Neuronal stem cell (in vitro differentiated cells): ENCODE measurements around the gene MEGF9.

ENCODE experiments used
- DNase-seq: peaks from one replicate; pipeline ENCODE4 v3.0.0-alpha.2; 2013; ENCODE audit warnings: low spot score
- H2AFZ ChIP-seq: one replicate; pipeline ENCODE4 v1.6.1; 2013; ENCODE audit warnings: mild to moderate bottlenecking, low read length, inconsistent platforms
- H2AK5ac ChIP-seq: 2 replicates; pipeline ENCODE4 v1.6.1; 2013; ENCODE audit warnings: low read depth, mild to moderate bottlenecking, inconsistent platforms, low read length, moderate library complexity, mixed read lengths
- H2BK120ac ChIP-seq: 2 replicates; pipeline ENCODE4 v1.6.1; 2013; ENCODE audit warnings: low read depth, mild to moderate bottlenecking, inconsistent platforms, low read length, moderate library complexity, mixed read lengths
- H2BK12ac ChIP-seq: one replicate; pipeline ENCODE4 v1.6.1; 2013; ENCODE audit warnings: low read length, inconsistent platforms
- H2BK15ac ChIP-seq: 2 replicates; pipeline ENCODE4 v1.6.1; 2013; ENCODE audit warnings: mild to moderate bottlenecking, low read length, inconsistent platforms, mixed read lengths
- H2BK5ac ChIP-seq: one replicate; pipeline ENCODE4 v1.6.1; 2013; ENCODE audit warnings: inconsistent platforms, mild to moderate bottlenecking, low read length, moderate library complexity
- H3K14ac ChIP-seq: one replicate; pipeline ENCODE4 v1.6.1; 2013; ENCODE audit warnings: low read length, inconsistent platforms
- H3K18ac ChIP-seq: 2 replicates; pipeline ENCODE4 v1.6.1; 2013; ENCODE audit warnings: low read length, inconsistent platforms
- H3K23ac ChIP-seq: 2 replicates; pipeline ENCODE4 v1.6.1; 2013; ENCODE audit warnings: low read depth, mild to moderate bottlenecking, mixed read lengths, low read length, inconsistent platforms; ENCODE audit not compliant: poor library complexity
- H3K27ac ChIP-seq: replicated peaks from 3 replicates; pipeline ENCODE4 v1.5.1; 2013; ENCODE audit warnings: low read length, inconsistent platforms
- H3K27me3 ChIP-seq, 3 experiments: 2 replicates each; pipeline ENCODE4 v1.6.1; 2013; ENCODE audit warnings: low read length in 3 of 3, mild to moderate bottlenecking in 2 of 3, inconsistent platforms in 1 of 3, low read depth in 1 of 3, mixed read lengths in 1 of 3, moderate library complexity in 1 of 3; ENCODE audit not compliant: control insufficient read depth in 3 of 3, insufficient read depth in 3 of 3
- H3K36me3 ChIP-seq, 2 donors: replicated peaks in 1 of 2; 2 replicates each; pipeline ENCODE4 v1.6.1; 2013; ENCODE audit warnings: low read length in 2 of 2; ENCODE audit not compliant: control insufficient read depth in 2 of 2, insufficient read depth in 2 of 2
- H3K4ac ChIP-seq: 2 replicates; pipeline ENCODE4 v1.6.1; 2013; ENCODE audit warnings: inconsistent platforms, mild to moderate bottlenecking, low read length, moderate library complexity
- H3K4me1 ChIP-seq, 2 donors: 1 replicate in 1 of 2; 2 replicates in 1 of 2; pipeline ENCODE4 v1.6.1; 2013; ENCODE audit warnings: low read length in 2 of 2, low read depth in 1 of 2; ENCODE audit not compliant: control insufficient read depth in 2 of 2, insufficient read depth in 1 of 2
- H3K4me2 ChIP-seq: one replicate; pipeline ENCODE4 v1.6.1; 2013; ENCODE audit warnings: mild to moderate bottlenecking, low read length, inconsistent platforms; ENCODE audit not compliant: insufficient read depth, poor library complexity, severe bottlenecking
- H3K4me3 ChIP-seq, 2 donors: 2 replicates each; pipeline ENCODE4 v1.5.1; 2013; ENCODE audit warnings: low read length in 2 of 2, mild to moderate bottlenecking in 2 of 2, inconsistent platforms in 1 of 2, moderate library complexity in 1 of 2
- H3K79me1 ChIP-seq: one replicate; pipeline ENCODE4 v1.6.1; 2013; ENCODE audit warnings: low read depth, mild to moderate bottlenecking, inconsistent platforms, low read length, moderate library complexity
- H3K9ac ChIP-seq: one replicate; pipeline ENCODE4 v1.6.1; 2013; ENCODE audit warnings: mild to moderate bottlenecking, low read depth, low read length, inconsistent platforms; ENCODE audit not compliant: poor library complexity
- H3K9me3 ChIP-seq, 2 donors: replicated peaks in 1 of 2; 2 replicates each; pipeline versions ENCODE3 to v1.6.1; 2013; ENCODE audit warnings: low read length in 2 of 2, mild to moderate bottlenecking in 2 of 2, inconsistent platforms in 1 of 2, low read depth in 1 of 2, mixed read lengths in 1 of 2, moderate library complexity in 1 of 2; ENCODE audit not compliant: control insufficient read depth in 2 of 2, insufficient read depth in 1 of 2
- H4K8ac ChIP-seq: one replicate; pipeline ENCODE4 v1.6.1; 2013; ENCODE audit warnings: low read depth, mild to moderate bottlenecking, inconsistent platforms, low read length, moderate library complexity
- H4K91ac ChIP-seq: one replicate; pipeline ENCODE4 v1.6.1; 2013; ENCODE audit warnings: low read length, low read depth, mild to moderate bottlenecking, inconsistent platforms; ENCODE audit not compliant: poor library complexity
- WGBS, 2 donors: extraction: QIAGEN DNeasy Blood & Tissue Kit; methylation state at CpG; one replicate each; pipeline ENCODE4 v1.1.7; 2013; ENCODE audit warnings: missing lambda C conversion rate in 2 of 2, mixed read lengths in 1 of 2; ENCODE audit not compliant: insufficient read length in 2 of 2, insufficient replicate concordance in 1 of 2; ENCODE audit errors: extremely low coverage in 2 of 2; 5-methylcytosine and 5-hydroxymethylcytosine counted together

MEGF9 gene

GRCh38 chr9:120608421-120608820, 105.8 kb downstream of the MEGF9 start:
- DNase-seq: no peak
- H3K4me1 ChIP-seq: peaks cover 0 to 2% of the 10 kb centered on the region in 2 donors
- no peak overlapping the region for H2AK5ac ChIP-seq
- no peak overlapping the region for H3K14ac ChIP-seq
- H3K18ac ChIP-seq: no peak overlapping the region
- H3K9ac ChIP-seq: no peak overlapping the region
- no peak overlapping the region for H2AFZ ChIP-seq
- H3K4ac ChIP-seq: no peak overlapping the region
- H2BK5ac ChIP-seq: no peak overlapping the region
- H3K4me2 ChIP-seq: no peak overlapping the region
- H3K4me3 ChIP-seq: no peak overlapping the region
- H3K9me3 ChIP-seq: no peaks in the 10 kb centered on the region
- H3K23ac ChIP-seq: no peak overlapping the region
- no peak overlapping the region for H3K27ac ChIP-seq
- no peak overlapping the region for H4K8ac ChIP-seq
- no peak overlapping the region for H4K91ac ChIP-seq
- no peaks in the 10 kb centered on the region for H3K79me1 ChIP-seq
- H2BK15ac ChIP-seq: no peak overlapping the region
- peaks cover 5 to 64% of the 10 kb centered on the region in 2 donors for H3K36me3 ChIP-seq
- H2BK120ac ChIP-seq: no peak overlapping the region
- no peak overlapping the region for H2BK12ac ChIP-seq
- H3K27me3 ChIP-seq: no peaks in the 10 kb centered on the region

- Histone ChIP-seq H3K18ac (no peak overlapping the region), H3K4me1 (peaks cover 0 to 2% of the 10 kb centered on the region in 2 donors)
Observed at GRCh38 chr9:120603591-120603990, 110.7 kb downstream of the MEGF9 start.

GRCh38 chr9:120603010-120603409, 111.3 kb downstream of the MEGF9 start:
- Histone ChIP-seq H2AK5ac (no peak overlapping the region), H3K36me3 (peaks cover 5 to 37% of the 10 kb centered on the region in 2 donors), H3K79me1 (no peaks in the 10 kb centered on the region), H3K4me2 (no peak overlapping the region), H3K9me3 (no peaks in the 10 kb centered on the region), H2BK12ac (no peak overlapping the region), H3K18ac (no peak overlapping the region), H3K4me3 (no peak overlapping the region), H3K4ac (no peak overlapping the region), H2AFZ (no peak overlapping the region), H2BK15ac (no peak overlapping the region), H3K14ac (no peak overlapping the region), H3K27ac (no peak overlapping the region), H4K91ac (no peak overlapping the region), H3K23ac (no peak overlapping the region), H3K4me1 (peaks cover 0 to 2% of the 10 kb centered on the region in 2 donors), H2BK120ac (no peak overlapping the region), H2BK5ac (no peak overlapping the region), H3K9ac (no peak overlapping the region), H3K27me3 (no peaks in the 10 kb centered on the region), H4K8ac (no peak overlapping the region)
- WGBS, 2 donors: no CpG with 5 or more reads among the region's 1 CpG
- DNase-seq: no peak

More at GRCh38 chr9:120603591-120603990, 110.7 kb downstream of the MEGF9 start:
- H3K36me3 ChIP-seq: peaks cover 5 to 42% of the 10 kb centered on the region in 2 donors
- no peak overlapping the region for H2BK15ac ChIP-seq
- no peaks in the 10 kb centered on the region for H3K79me1 ChIP-seq
- H3K4me3 ChIP-seq: no peak overlapping the region
- H3K23ac ChIP-seq: no peak overlapping the region
- H3K27me3 ChIP-seq: no peaks in the 10 kb centered on the region
- no peak overlapping the region for H3K27ac ChIP-seq
- H2BK120ac ChIP-seq: no peak overlapping the region
- no peak overlapping the region for H2BK12ac ChIP-seq
- no peak overlapping the region for H3K14ac ChIP-seq
- no peak overlapping the region for H4K8ac ChIP-seq
- DNase-seq: no peak
- H2BK5ac ChIP-seq: no peak overlapping the region
- no peak overlapping the region for H2AK5ac ChIP-seq
- no peak overlapping the region for H4K91ac ChIP-seq
- H3K4ac ChIP-seq: no peak overlapping the region
- H2AFZ ChIP-seq: no peak overlapping the region
- H3K9me3 ChIP-seq: no peaks in the 10 kb centered on the region
- H3K9ac ChIP-seq: no peak overlapping the region
- whole genome bisulfite sequencing, 2 donors: no CpG with 5 or more reads among the region's 1 CpG
- H3K4me2 ChIP-seq: no peak overlapping the region

GRCh38 chr9:120593955-120594277, 120.4 kb downstream of the MEGF9 start:
- Histone ChIP-seq H2BK120ac (no peak overlapping the region), H3K9me3 (no peaks in the 10 kb centered on the region), H2BK15ac (no peak overlapping the region), H4K8ac (no peak overlapping the region), H3K27me3 (no peaks in the 10 kb centered on the region), H3K18ac (no peak overlapping the region), H3K4ac (no peak overlapping the region), H3K23ac (no peak overlapping the region), H2AFZ (no peak overlapping the region), H3K4me3 (no peak overlapping the region), H3K4me1 (peaks cover 0 to 2% of the 10 kb centered on the region in 2 donors), H2AK5ac (no peak overlapping the region), H2BK5ac (no peak overlapping the region), H3K27ac (no peak overlapping the region), H3K4me2 (no peak overlapping the region), H4K91ac (no peak overlapping the region), H3K14ac (no peak overlapping the region), H3K79me1 (no peaks in the 10 kb centered on the region), H3K9ac (no peak overlapping the region), H2BK12ac (no peak overlapping the region), H3K36me3 (no peaks in the 10 kb centered on the region)
- DNase-seq: no peak
- WGBS, 2 donors: no CpG with 5 or more reads among the region's 2 CpGs
